NB4 (cell line): ENCODE results near the gene RNF112.
"Not testable (repeated sequence)": the region's sequence is repeated elsewhere in the genome, so short reads cannot be mapped to it uniquely, and the experiment has no call there.

Experiments used
- CTCF ChIP-seq: IDR thresholded peaks from one replicate; pipeline ENCODE4 v1.5.1; 2012; ENCODE audit warnings: low read depth, low read length
- POLR2A ChIP-seq: IDR thresholded peaks from 2 replicates; pipeline ENCODE4 v1.6.1; 2011; ENCODE audit warnings: mild to moderate bottlenecking; ENCODE audit not compliant: insufficient read length; ENCODE audit errors: extremely low read depth

GRCh38 chr17:19462456-19463035, 51.5 kb downstream of the RNF112 start:
- TF ChIP-seq CTCF, POLR2A: not testable (repeated sequence)
